GM19238 (cell line): Measurements from ENCODE around the gene MKI67.
A peak's percentile ranks its signal among the peaks of the same experiment; 100 is the strongest.

ENCODE experiments used
- DNase-seq: peaks from one replicate; pipeline ENCODE4 v3.0.0; 2011; ENCODE audit warnings: low spot score; ENCODE audit not compliant: insufficient read length

Gene MKI67

GRCh38 chr10:128083191-128083895, 42.9 kb downstream of the MKI67 start:
- no peak for DNase-seq

GRCh38 chr10:128081720-128082119, 44.5 kb downstream of the MKI67 start:
- DNase-seq: no peak

GRCh38 chr10:128081222-128081621, 45.0 kb downstream of the MKI67 start:
- DNase-seq: no peak

- no peak for DNase-seq
Measured at GRCh38 chr10:128080641-128081040, 45.6 kb downstream of the MKI67 start.

GRCh38 chr10:128080231-128080630, 46.0 kb downstream of the MKI67 start:
- no peak for DNase-seq

GRCh38 chr10:128078136-128078969, 47.9 kb downstream of the MKI67 start:
- no peak for DNase-seq

GRCh38 chr10:128077155-128077875, 48.9 kb downstream of the MKI67 start:
- no peak for DNase-seq

- DNase-seq: no peak
Measured at GRCh38 chr10:128074589-128074988, 51.6 kb downstream of the MKI67 start.

- DNase-seq: no peak
Measured at GRCh38 chr10:128073890-128074289, 52.3 kb downstream of the MKI67 start.

GRCh38 chr10:128072941-128073645, 53.1 kb downstream of the MKI67 start:
- no peak for DNase-seq

GRCh38 chr10:128072046-128072445, 54.2 kb downstream of the MKI67 start:
- DNase-seq: no peak

- no peak for DNase-seq
Measured at GRCh38 chr10:128071417-128071782, 54.8 kb downstream of the MKI67 start.

- no peak for DNase-seq
Measured at GRCh38 chr10:128070721-128071416, 55.4 kb downstream of the MKI67 start.

- no peak for DNase-seq
Measured at GRCh38 chr10:128070161-128070560, 56.1 kb downstream of the MKI67 start.

- DNase-seq: peak; percentile 46
Measured at GRCh38 chr10:128069351-128070051, 56.7 kb downstream of the MKI67 start.

GRCh38 chr10:128068398-128069285, 57.6 kb downstream of the MKI67 start:
- DNase-seq: no peak

GRCh38 chr10:128067691-128068397, 58.4 kb downstream of the MKI67 start:
- DNase-seq: no peak

GRCh38 chr10:128066870-128067382, 59.3 kb downstream of the MKI67 start:
- DNase-seq: no peak
